ENCODE measurements around the gene TMA7.

TMA7 gene

DNA sequence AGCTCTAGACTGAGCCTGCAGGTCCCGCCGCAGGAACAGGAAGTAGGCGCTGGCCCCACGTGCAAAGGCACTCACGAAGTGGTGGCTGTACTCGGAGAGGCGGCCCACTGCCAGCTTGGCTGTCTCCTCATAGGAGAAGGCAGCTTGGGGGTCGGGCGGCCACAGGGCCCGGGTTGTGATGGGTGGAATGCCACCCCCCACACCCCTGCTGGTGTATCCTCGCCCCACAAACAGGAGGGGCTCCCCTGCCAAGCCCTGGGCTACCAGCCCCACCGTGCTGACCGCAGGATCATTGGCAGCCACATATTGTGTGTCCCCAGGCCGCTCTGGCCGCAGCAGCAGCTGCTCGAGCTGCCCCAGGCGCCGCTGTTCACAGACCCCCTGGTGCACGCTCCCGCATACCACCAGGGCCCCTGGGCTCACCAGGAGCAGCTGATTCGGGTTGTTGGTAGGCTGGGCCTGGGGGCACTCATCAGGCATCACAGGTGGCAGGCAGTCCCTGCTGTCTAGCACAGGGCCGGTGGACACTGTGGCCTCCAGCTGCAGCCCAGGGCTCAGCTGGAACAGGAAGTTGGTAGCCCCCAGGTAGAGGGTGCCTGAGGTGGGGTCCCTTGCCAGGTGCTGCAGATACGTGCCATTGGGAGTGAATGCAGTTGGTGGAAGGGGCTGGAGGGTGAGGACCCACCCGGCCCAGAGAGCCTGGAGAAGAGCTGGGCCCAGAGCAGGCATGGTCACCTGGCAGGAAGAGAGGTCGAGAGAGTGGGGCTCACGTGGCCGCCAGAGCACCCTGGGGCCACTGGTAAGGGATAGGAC is 16.0 kb upstream of the TMA7 start:
- DNase-seq = no peak

DNA sequence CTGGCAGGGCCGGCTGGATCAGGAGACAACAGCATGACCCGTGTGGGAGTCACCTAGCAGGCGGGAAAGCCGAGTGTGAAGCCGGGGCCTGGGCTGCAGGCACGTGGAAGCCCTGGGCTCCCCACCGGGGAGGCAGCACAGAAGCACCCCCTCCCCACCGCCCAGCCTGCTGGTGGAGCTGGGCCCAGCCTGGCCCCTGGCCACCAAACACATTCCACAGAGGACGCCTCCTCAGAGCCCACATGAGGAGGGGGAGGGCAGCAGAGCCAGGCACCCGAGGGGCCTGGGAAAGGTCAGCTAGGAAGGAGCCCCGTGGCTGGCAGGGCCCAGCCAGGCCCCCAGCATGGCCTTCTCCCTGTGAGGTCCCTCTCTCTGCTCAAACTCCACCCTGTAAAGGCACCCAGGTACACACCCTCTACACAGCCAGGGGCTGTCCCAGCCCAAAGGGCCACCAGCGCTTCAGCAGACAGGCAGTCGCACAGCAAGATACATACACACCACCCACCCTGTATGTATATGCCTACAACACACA is 14.7 kb upstream of the TMA7 start:
- DNase-seq = no peak

DNA sequence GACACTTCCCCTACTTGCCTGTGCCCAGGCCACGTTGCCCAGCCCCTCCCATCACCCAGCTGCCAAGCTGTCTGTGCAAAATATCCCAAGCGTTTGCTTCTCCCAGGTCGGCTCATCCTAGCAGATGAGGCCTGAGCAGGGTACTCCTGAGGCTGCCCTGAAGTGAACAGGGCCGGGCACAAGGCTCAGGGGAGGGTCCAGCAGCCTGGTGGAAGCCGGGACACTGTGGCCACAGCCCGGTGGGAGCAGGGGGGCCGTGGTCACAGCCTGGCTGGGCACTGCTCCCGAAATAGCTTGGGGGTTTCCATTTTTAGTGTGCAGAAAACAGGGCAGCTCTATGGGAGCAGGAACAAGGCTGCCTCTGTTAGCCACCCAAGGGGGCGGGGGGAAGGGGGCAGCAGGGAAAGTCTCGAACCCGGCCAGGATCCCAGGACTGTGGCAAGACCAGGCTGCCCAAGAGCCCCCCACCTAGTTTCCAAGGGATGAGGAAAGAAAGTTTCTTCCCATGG is 13.6 kb upstream of the TMA7 start:
- DNase-seq = no peak

DNA sequence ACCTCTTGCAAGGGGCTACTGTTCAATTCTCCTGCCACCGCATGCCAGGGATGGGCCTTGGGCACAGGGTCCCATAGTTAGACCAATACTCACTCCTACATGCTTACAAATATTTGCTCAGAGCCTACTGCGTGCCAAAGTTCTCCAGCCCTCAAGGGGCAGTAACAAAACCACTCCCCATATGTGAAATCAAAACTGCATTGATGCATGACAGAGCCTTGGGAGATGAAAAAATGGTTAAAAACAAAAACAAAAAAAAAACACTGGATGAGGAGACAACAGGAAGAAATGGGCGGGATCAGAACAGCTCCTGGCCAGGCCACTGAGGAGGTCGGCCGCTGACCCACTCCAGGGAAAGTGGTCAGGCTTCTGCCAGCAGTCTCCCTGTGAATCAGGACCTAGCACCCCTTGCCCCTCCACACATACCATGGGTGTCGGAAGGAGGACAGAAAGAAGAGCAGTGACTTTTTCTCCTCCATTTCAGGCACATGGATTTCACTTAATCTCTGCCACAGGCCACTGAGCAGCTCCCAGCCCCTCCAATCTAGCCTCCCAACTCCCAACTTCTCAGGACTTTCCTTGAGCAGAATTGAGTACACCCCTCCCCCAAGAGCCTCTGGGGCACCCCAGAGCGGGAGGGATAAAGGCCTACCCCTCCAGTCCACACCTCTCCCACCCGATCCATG is 13.0 kb upstream of the TMA7 start:
- DNase-seq = no peak

GRCh38 chr3:48427630-48427962 is 12.5 kb upstream of the TMA7 start:
- peak; percentile 3 for DNase-seq

- DNase-seq = no peak
Observed at GRCh38 chr3:48428088-48428571, 11.9 kb upstream of the TMA7 start.

- DNase-seq = peak; percentile 61
Observed at GRCh38 chr3:48428572-48429316, 11.3 kb upstream of the TMA7 start.

GRCh38 chr3:48429317-48429959 is 10.6 kb upstream of the TMA7 start:
- DNase-seq = peak; percentile 93

DNA sequence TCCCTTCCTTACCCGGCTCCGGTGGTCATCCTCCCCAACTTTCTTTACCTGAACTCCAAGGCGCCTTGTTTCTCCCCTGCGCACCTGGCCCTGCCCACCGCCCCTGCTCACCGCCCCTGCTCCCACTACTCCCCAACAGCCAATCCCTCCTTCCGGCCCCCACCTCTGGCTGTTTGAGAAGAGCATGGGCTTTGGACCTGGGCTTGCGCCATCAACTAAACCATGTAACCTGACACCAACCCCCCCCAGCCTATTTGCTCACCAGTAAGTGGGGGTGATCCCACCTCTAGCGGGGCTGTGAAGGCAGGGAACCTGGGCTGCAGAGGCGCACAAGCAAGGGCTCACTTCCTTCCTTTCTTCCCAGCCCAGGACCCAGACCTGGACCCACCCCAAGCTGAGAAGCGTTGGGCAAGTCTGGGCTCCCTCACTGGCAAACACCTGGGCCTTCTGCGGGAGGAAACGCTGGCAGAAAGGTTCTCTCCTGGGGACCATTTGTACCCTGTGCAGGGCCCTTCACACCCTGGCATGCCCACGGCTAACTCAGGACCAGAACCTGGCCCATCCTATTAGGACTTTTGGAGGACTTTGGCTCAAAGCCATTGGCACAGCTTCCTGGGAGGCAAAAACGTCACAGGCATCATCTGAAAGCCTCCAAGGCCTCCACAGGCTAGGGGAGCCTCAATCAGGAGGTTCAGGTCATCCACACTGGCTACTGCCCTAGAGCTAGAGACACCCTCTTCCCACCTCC is 9.9 kb upstream of the TMA7 start, which contains the start of gene PLXNB1:
Gene PLXNB1, minus strand, starts transcription at position 127 of the 748 bp plus-strand sequence. CDS start 5,475 bp downstream, outside the sequence.
- DNase-seq = peak; percentile 94

GRCh38 chr3:48430708-48431101 is 9.4 kb upstream of the TMA7 start:
- no peak for DNase-seq

DNA sequence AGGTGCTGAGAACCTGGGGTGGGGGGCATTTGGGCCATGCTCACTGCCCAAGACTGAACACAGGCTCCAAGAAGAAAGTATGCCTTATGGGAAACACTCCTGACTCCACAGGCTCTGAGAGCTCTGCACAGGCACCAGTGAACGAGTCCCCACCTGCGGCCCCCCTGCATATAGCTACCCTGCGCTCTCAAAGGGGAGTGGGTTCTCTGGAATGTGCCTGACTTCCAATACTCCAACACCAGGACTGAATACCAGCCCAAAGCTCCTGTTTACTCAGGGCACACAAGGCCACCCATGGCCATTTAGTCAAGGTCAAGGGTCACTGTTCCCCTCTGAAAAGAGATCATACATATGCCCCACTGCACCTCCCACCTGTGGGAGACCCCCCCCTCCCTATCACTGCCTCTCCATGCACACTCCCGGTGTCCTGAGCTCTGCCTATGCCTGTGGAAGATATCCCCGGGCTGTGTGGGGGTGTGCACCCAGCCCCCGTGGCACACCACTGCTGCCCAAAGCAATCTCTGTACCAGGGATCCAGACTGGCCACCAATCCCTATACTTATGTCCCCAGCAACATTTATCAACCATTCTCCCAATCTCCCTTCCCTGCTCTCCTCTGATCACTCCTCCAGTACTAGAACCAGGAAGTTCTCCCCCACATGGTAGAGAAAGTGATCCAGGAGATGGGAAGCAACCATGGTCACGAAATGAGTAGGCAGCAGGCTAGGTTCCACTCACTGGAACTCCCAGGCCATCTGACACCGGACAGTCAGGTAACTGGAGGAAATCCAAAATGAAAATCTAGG is 8.6 kb upstream of the TMA7 start:
- DNase-seq = no peak

- no peak for DNase-seq
Observed at GRCh38 chr3:48432411-48433371, 7.4 kb upstream of the TMA7 start.

GRCh38 chr3:48433472-48434118 is 6.5 kb upstream of the TMA7 start:
- DNase-seq = no peak

- no peak for DNase-seq
Observed at GRCh38 chr3:48434591-48435222, 5.3 kb upstream of the TMA7 start.

- DNase-seq = no peak
Observed at GRCh38 chr3:48435223-48435595, 4.8 kb upstream of the TMA7 start.

DNA sequence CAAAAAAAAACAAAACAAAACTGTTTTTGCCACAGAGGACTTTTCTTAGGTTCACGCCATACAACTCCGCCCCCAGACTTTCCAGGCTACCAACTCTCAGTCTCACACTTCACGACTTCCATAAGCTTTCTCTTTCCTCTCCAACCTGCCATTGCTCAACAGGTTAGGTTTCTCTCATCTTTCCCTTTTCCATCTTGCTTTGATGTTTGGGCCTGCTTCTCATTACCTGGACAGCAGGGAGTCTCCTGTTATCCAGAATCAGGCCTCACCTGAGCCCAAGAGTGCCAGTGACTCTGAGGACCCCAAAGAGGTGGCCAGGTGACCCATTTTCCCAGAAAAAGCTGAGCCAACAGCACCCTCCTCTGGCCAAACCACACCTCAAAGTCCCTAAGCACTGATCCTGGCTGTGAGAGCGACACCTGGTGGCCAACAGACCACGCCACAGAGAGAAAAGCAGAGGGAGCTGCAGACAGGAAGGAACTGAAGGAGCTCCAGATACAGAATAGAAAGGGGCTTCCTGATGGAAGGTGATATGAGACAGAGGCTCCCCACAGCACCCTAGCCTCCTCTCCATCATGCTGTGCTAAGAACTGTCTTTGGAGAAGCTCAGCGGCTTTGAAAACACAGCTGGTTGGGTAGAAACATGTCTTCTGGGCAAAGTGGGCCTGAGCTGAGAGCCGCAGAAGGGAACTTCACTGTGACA is 4.1 kb upstream of the TMA7 start:
- DNase-seq = peak; percentile 73

- no peak for DNase-seq
Observed at GRCh38 chr3:48436477-48436787, 3.6 kb upstream of the TMA7 start.

DNA sequence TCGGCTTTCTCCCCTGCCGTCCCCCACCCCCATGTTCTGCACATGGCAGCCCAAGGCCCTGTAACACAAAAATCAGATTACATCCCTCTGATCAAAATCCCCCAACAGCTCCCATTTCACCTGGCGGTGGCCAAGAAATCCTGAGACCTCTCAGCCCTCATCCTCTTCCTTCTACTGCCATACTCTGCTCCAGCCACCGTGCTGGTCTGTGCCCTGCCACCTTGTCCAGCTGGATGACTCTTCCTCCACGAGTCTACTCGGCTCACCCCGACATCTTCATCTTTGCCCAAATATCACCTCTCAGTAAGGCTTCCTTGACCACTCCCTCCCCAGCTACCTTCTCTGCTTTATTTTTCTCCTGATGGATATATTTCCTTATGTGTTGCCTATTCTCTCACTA is 3.2 kb upstream of the TMA7 start:
- DNase-seq = no peak

Data from NCI-H69 (cell line).